Measurements from ENCODE around the gene FKBP8.

DNA sequence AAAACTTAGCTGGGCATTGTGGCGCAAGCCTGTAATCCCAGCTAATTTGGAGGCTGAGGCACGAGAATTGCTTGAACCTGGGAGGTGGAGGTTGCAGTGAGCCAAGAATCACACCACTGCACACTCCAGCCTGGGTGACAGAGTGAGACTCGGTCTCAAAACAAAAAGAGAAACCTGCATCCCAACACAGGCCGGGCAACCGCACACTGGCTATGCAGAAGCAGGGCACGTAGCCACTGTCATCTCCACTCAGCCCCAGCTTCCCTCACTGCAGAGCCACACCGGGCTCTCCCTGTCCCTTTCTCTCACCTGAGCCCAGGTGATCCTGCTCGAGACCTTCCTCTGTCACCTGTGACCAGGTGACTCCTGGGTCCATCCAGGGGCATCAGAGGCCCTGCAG, 33.2 kb downstream of the FKBP8 start:
- TF ChIP-seq, protein P1, sequence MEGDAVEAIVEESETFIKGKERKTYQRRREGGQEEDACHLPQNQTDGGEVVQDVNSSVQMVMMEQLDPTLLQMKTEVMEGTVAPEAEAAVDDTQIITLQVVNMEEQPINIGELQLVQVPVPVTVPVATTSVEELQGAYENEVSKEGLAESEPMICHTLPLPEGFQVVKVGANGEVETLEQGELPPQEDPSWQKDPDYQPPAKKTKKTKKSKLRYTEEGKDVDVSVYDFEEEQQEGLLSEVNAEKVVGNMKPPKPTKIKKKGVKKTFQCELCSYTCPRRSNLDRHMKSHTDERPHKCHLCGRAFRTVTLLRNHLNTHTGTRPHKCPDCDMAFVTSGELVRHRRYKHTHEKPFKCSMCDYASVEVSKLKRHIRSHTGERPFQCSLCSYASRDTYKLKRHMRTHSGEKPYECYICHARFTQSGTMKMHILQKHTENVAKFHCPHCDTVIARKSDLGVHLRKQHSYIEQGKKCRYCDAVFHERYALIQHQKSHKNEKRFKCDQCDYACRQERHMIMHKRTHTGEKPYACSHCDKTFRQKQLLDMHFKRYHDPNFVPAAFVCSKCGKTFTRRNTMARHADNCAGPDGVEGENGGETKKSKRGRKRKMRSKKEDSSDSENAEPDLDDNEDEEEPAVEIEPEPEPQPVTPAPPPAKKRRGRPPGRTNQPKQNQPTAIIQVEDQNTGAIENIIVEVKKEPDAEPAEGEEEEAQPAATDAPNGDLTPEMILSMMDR (IDR thresholded peaks at IDR 0.05): no peak
- no peak for TF ChIP-seq POLR2A (IDR thresholded peaks at IDR 0.05)
